SK-N-SH treated with all-trans-retinoic acid at 6 μM for 48 hours (cell line): ENCODE measurements around the gene RNF17.

ENCODE experiments used
- ATAC-seq: fragments of 200-7000 bp; cut with Tn5 transposase; 3 replicates; pipeline ENCODE4 v1.9.1; 2020; ENCODE audit warnings: mild to moderate bottlenecking, moderate library complexity
- ARNTL ChIP-seq: fragments of 450-650 bp; formaldehyde crosslinking; IDR thresholded peaks from 2 replicates; pipeline ENCODE4 v1.5.0; 2020; ENCODE audit warnings: low read depth, mild to moderate bottlenecking, moderate library complexity, borderline replicate concordance
- CSDC2 ChIP-seq: fragments of 250-450 bp; sonication (Bioruptor Pico); IDR thresholded peaks from 2 replicates; pipeline ENCODE4 v1.5.0; 2020; ENCODE audit warnings: mild to moderate bottlenecking, moderate library complexity
- CSRNP3 ChIP-seq: fragments of 250-450 bp; sonication (Bioruptor Pico); IDR thresholded peaks from 2 replicates; pipeline ENCODE4 v1.5.1; 2021; ENCODE audit warnings: mild to moderate bottlenecking, moderate library complexity
- ESRRG ChIP-seq: fragments of 250-450 bp; sonication (Bioruptor Pico); IDR thresholded peaks from 2 replicates; pipeline ENCODE4 v1.6.1; 2021; ENCODE audit warnings: mild to moderate bottlenecking
- GLIS3 ChIP-seq: fragments of 250-450 bp; sonication (Bioruptor Pico); IDR thresholded peaks from 2 replicates; pipeline ENCODE4 v1.5.0; 2020; ENCODE audit warnings: mild to moderate bottlenecking, moderate library complexity
- ISL1 ChIP-seq: fragments of 250-450 bp; sonication (Bioruptor Pico); IDR thresholded peaks from 2 replicates; pipeline ENCODE4 v2.1.2; 2022; ENCODE audit warnings: mild to moderate bottlenecking, moderate library complexity
- OSR1 ChIP-seq: fragments of 250-450 bp; sonication (Bioruptor Pico); IDR thresholded peaks from 2 replicates; pipeline ENCODE4 v1.8.0; 2022; ENCODE audit warnings: moderate library complexity, mild to moderate bottlenecking, inconsistent platforms
- PATZ1 ChIP-seq: fragments of 250-450 bp; sonication (Bioruptor Pico); IDR thresholded peaks from 2 replicates; pipeline ENCODE4 v1.8.0; 2020; ENCODE audit warnings: mild to moderate bottlenecking, moderate library complexity, borderline replicate concordance
- POU6F1 ChIP-seq: fragments of 250-450 bp; sonication (Bioruptor Pico); IDR thresholded peaks from 2 replicates; pipeline ENCODE4 v1.8.0; 2021; ENCODE audit warnings: low read depth, mild to moderate bottlenecking, moderate library complexity, borderline replicate concordance
- PPARA ChIP-seq: fragments of 250-450 bp; sonication (Bioruptor Pico); IDR thresholded peaks from 2 replicates; pipeline ENCODE4 v1.5.0; 2020; ENCODE audit warnings: mild to moderate bottlenecking, borderline replicate concordance
- RARB ChIP-seq: fragments of 250-450 bp; sonication (Bioruptor Pico); IDR thresholded peaks from 2 replicates; pipeline ENCODE4 v1.8.0; 2021; ENCODE audit warnings: mild to moderate bottlenecking, moderate library complexity
- SNAI2 ChIP-seq: fragments of 250-450 bp; sonication (Bioruptor Pico); IDR thresholded peaks from 2 replicates; pipeline ENCODE4 v1.5.0; 2020; ENCODE audit warnings: mild to moderate bottlenecking, moderate library complexity
- TCF4 ChIP-seq: fragments of 250-450 bp; sonication (Bioruptor Pico); IDR thresholded peaks from 2 replicates; pipeline ENCODE4 v1.8.0; 2021; ENCODE audit warnings: mild to moderate bottlenecking, moderate library complexity, borderline replicate concordance
- ZC3H10 ChIP-seq: fragments of 250-450 bp; sonication (Bioruptor Pico); IDR thresholded peaks from 2 replicates; pipeline ENCODE4 v1.5.1; 2021; ENCODE audit warnings: mild to moderate bottlenecking, moderate library complexity
- ZFP3 ChIP-seq: fragments of 250-450 bp; sonication (Bioruptor Pico); IDR thresholded peaks from 2 replicates; pipeline ENCODE4 v1.5.0; 2020; ENCODE audit warnings: mild to moderate bottlenecking, moderate library complexity
- ZFP30 ChIP-seq: fragments of 450-650 bp; formaldehyde crosslinking; IDR thresholded peaks from 2 replicates; pipeline ENCODE4 v1.5.0; 2022; ENCODE audit warnings: mild to moderate bottlenecking, moderate library complexity
- ZNF565 ChIP-seq: fragments of 450-650 bp; formaldehyde crosslinking; conservative IDR thresholded peaks from 2 replicates; pipeline ENCODE4 v1.5.0; 2020; ENCODE audit warnings: low read depth, mild to moderate bottlenecking, moderate library complexity
- ZNF70 ChIP-seq: fragments of 450-650 bp; formaldehyde crosslinking; IDR thresholded peaks from 2 replicates; pipeline ENCODE4 v1.5.0; 2020; ENCODE audit warnings: mild to moderate bottlenecking, moderate library complexity
- ZNF8 ChIP-seq: fragments of 450-650 bp; formaldehyde crosslinking; IDR thresholded peaks from 2 replicates; pipeline ENCODE4 v1.5.0; 2020; ENCODE audit warnings: mild to moderate bottlenecking, moderate library complexity

Gene RNF17

GRCh38 chr13:24925318-24926231 lies 161.6 kb downstream of the RNF17 start:
- TF ChIP-seq ZC3H10 (CRISPR knock-in tag) (no peak), RARB (CRISPR knock-in tag) (no peak), ARNTL (CRISPR knock-in tag) (no peak), PPARA (CRISPR knock-in tag) (no peak), CSDC2 (CRISPR knock-in tag) (no peak), ZNF70 (CRISPR knock-in tag) (no peak)
- TF ChIP-seq, all 23 proteins: peak for 0

GRCh38 chr13:24927810-24928404 lies 163.9 kb downstream of the RNF17 start:
- no peak for TF ChIP-seq POU6F1
- ATAC-seq = no peak

More at GRCh38 chr13:24925318-24926231, 161.6 kb downstream of the RNF17 start:
- ATAC-seq = no peak

GRCh38 chr13:24929196-24929595 lies 165.2 kb downstream of the RNF17 start:
- no peak for ATAC-seq
- TF ChIP-seq ZNF8 (CRISPR knock-in tag) (no peak), ZFP30 (CRISPR knock-in tag) (no peak), OSR1 (CRISPR knock-in tag) (no peak), ESRRG (no peak), SNAI2 (CRISPR knock-in tag) (no peak), PPARA (CRISPR knock-in tag) (no peak), CSRNP3 (CRISPR knock-in tag) (no peak), ZFP3 (CRISPR knock-in tag) (no peak), ZC3H10 (CRISPR knock-in tag) (no peak), ARNTL (CRISPR knock-in tag) (no peak), POU6F1 (no peak), GLIS3 (CRISPR knock-in tag) (no peak), RARB (CRISPR knock-in tag) (no peak), ISL1 (CRISPR knock-in tag) (no peak), PATZ1 (CRISPR knock-in tag) (no peak), TCF4 (CRISPR knock-in tag) (no peak), ZNF565 (CRISPR knock-in tag) (no peak)
